Urinary bladder (tissue), 4 donors: Measurements from ENCODE around the gene PTTG1IP. TPM values are rescaled to one million over a fixed set of nuclear protein-coding genes. Genes with fewer than 3 reads are reported as not detected.

Experiments used
- DNase-seq: peaks from one replicate; pipeline ENCODE4 v3.0.0-alpha.2; 2015; ENCODE audit errors: extremely low spot score
- H3K27ac ChIP-seq: one replicate; pipeline ENCODE4 v1.5.1; 2013; ENCODE audit warnings: low read depth, mild to moderate bottlenecking, moderate library complexity
- H3K36me3 ChIP-seq: one replicate; pipeline ENCODE4 v1.6.1; 2013; ENCODE audit warnings: mild to moderate bottlenecking, moderate library complexity; ENCODE audit not compliant: insufficient read depth
- H3K4me1 ChIP-seq: one replicate; pipeline ENCODE4 v1.6.1; 2013; ENCODE audit warnings: mild to moderate bottlenecking, moderate library complexity; ENCODE audit not compliant: insufficient read depth
- H3K4me3 ChIP-seq: one replicate; pipeline ENCODE4 v1.5.1; 2013; ENCODE audit warnings: low read depth, low read length
- WGBS: extraction: QIAGEN DNeasy Blood & Tissue Kit; methylation state at CpG from one replicate; pipeline ENCODE4 v1.1.7; 2013; 5-methylcytosine and 5-hydroxymethylcytosine counted together
- polyA plus RNA-seq: library from polyadenylated mRNA; stranded (reverse); fragments of 200-250 nt; gene quantifications from one replicate; pipeline ENCODE4 v1.2.3, GENCODE V29; 2013
- total RNA-seq: library from RNA; depleted of rRNA; stranded (reverse); fragments of >200 nt; gene quantifications from one replicate; pipeline ENCODE4 v1.2.3, GENCODE V29; 2014
- donor health status: healthy with polysubstance abuse.
- donor health status: healthy.

Gene PTTG1IP
- total and polyA plus RNA-seq, 2 donors: 154 to 233 TPM

- Histone ChIP-seq H3K27ac (no peak overlapping the region), H3K4me1 (no peaks in the 10 kb centered on the region), H3K36me3 (no peaks in the 10 kb centered on the region), H3K4me3 (no peak overlapping the region)
- 66% methylated on average over 5 of the region's 5 CpGs for WGBS
- no peak for DNase-seq
Measured at GRCh38 chr21:44822484-44823178, 50.9 kb downstream of the PTTG1IP start.

GRCh38 chr21:44820851-44821250 is 52.6 kb downstream of the PTTG1IP start:
- Histone ChIP-seq H3K36me3 (no peaks in the 10 kb centered on the region), H3K4me3 (no peak overlapping the region), H3K27ac (no peak overlapping the region), H3K4me1 (peaks cover 2% of the 10 kb centered on the region)
- WGBS: 69% methylated on average over 3 of the region's 3 CpGs
- no peak for DNase-seq

GRCh38 chr21:44819283-44820243 is 53.9 kb downstream of the PTTG1IP start:
- DNase-seq: no peak
- Histone ChIP-seq H3K27ac (no peak overlapping the region), H3K4me3 (no peak overlapping the region), H3K4me1 (peaks cover 2% of the 10 kb centered on the region), H3K36me3 (no peaks in the 10 kb centered on the region)
- WGBS: 97% methylated on average over 33 of the region's 33 CpGs

- Histone ChIP-seq H3K4me1 (peaks cover 2% of the 10 kb centered on the region), H3K36me3 (no peaks in the 10 kb centered on the region), H3K4me3 (peak overlapping the region; percentile 64), H3K27ac (no peak overlapping the region)
- no peak for DNase-seq
- WGBS: 54% methylated on average over 37 of the region's 37 CpGs
Measured at GRCh38 chr21:44818640-44819011, 54.9 kb downstream of the PTTG1IP start.

- H3K27ac ChIP-seq: peak within 1 kb of the TSS; percentile 76
- no peaks in the 10 kb centered on the region for H3K36me3 ChIP-seq
- peak within 1 kb of the TSS; percentile 64 for H3K4me3 ChIP-seq
- under 1% methylated on average over 108 of the region's 108 CpGs for WGBS
- peaks cover 2% of the 10 kb centered on the region for H3K4me1 ChIP-seq
- DNase-seq: no peak
Measured at GRCh38 chr21:44817914-44818639, 55.4 kb downstream of the PTTG1IP start, which contains the start of gene SUMO3. TSS of gene SUMO3 (minus strand) at chr21:44818062. CDS start at chr21:44817968, 94 bp downstream.

- under 1% methylated on average over 43 of the region's 43 CpGs for whole genome bisulfite sequencing
- peak; percentile 45 for DNase-seq
- no peak overlapping the region for H3K27ac ChIP-seq
- H3K4me1 ChIP-seq: peaks cover 2% of the 10 kb centered on the region
- H3K4me3 ChIP-seq: peak overlapping the region; percentile 64
- no peaks in the 10 kb centered on the region for H3K36me3 ChIP-seq
Measured at GRCh38 chr21:44817506-44817880, 56.0 kb downstream of the PTTG1IP start.

GRCh38 chr21:44816761-44817505 is 56.6 kb downstream of the PTTG1IP start:
- peak overlapping the region; percentile 64 for H3K4me3 ChIP-seq
- no peaks in the 10 kb centered on the region for H3K36me3 ChIP-seq
- H3K4me1 ChIP-seq: peaks cover 2% of the 10 kb centered on the region
- 56% methylated on average over 57 of the region's 57 CpGs for WGBS
- no peak overlapping the region for H3K27ac ChIP-seq
- no peak for DNase-seq

- peaks cover 2% of the 10 kb centered on the region for H3K4me1 ChIP-seq
- no peak overlapping the region for H3K4me3 ChIP-seq
- no peaks in the 10 kb centered on the region for H3K36me3 ChIP-seq
- DNase-seq: no peak
- no peak overlapping the region for H3K27ac ChIP-seq
- 72% methylated on average over 10 of the region's 10 CpGs for WGBS
Measured at GRCh38 chr21:44815852-44816628, 57.5 kb downstream of the PTTG1IP start.

- 88% methylated on average over 8 of the region's 8 CpGs for WGBS
- Histone ChIP-seq H3K36me3 (no peaks in the 10 kb centered on the region), H3K4me3 (no peak overlapping the region), H3K4me1 (peaks cover 2% of the 10 kb centered on the region), H3K27ac (no peak overlapping the region)
- no peak for DNase-seq
Measured at GRCh38 chr21:44815225-44815624, 58.3 kb downstream of the PTTG1IP start.

GRCh38 chr21:44814498-44815023 is 58.9 kb downstream of the PTTG1IP start:
- H3K4me3 ChIP-seq: no peak overlapping the region
- DNase-seq: no peak
- WGBS: 85% methylated on average over 11 of the region's 11 CpGs
- no peaks in the 10 kb centered on the region for H3K36me3 ChIP-seq
- H3K27ac ChIP-seq: no peak overlapping the region
- peaks cover 2% of the 10 kb centered on the region for H3K4me1 ChIP-seq

GRCh38 chr21:44813727-44814126 is 59.8 kb downstream of the PTTG1IP start:
- Histone ChIP-seq H3K36me3 (no peaks in the 10 kb centered on the region), H3K27ac (no peak overlapping the region), H3K4me1 (peaks cover 2% of the 10 kb centered on the region), H3K4me3 (no peak overlapping the region)
- WGBS: 93% methylated on average over 18 of the region's 18 CpGs
- no peak for DNase-seq

GRCh38 chr21:44813149-44813548 is 60.3 kb downstream of the PTTG1IP start:
- H3K4me3 ChIP-seq: no peak overlapping the region
- DNase-seq: no peak
- H3K4me1 ChIP-seq: peaks cover 2% of the 10 kb centered on the region
- H3K27ac ChIP-seq: no peak overlapping the region
- no peaks in the 10 kb centered on the region for H3K36me3 ChIP-seq
- WGBS: 91% methylated on average over 10 of the region's 10 CpGs
